Body of pancreas (tissue), 4 donors: Measurements from ENCODE around the gene SKIC3. TPM values are rescaled to one million over a fixed set of nuclear protein-coding genes. Genes with fewer than 3 reads are reported as not detected.

Experiments
- ATAC-seq: fragments of 150-250 bp; one replicate; pipeline ENCODE4 v1.9.1; 2016
- DNase-seq, 4 donors: peaks; one replicate each; pipeline ENCODE4 v3.0.0-alpha.2; 2019
- H3K27ac ChIP-seq, 4 donors: fragments of 200-600 bp; sonication (generic); 1 replicate in 3 of 4; 2 replicates in 1 of 4; pipeline versions ENCODE4 v1.5.1 to v1.6.1; 2016 to 2019; ENCODE audit warnings: mild to moderate bottlenecking in 1 of 4, mixed read lengths in 1 of 4, moderate library complexity in 1 of 4
- H3K27me3 ChIP-seq, 2 donors: fragments of 200-600 bp; sonication (generic); one replicate each; pipeline ENCODE4 v1.6.0; 2016; ENCODE audit warnings: mild to moderate bottlenecking in 1 of 2
- H3K36me3 ChIP-seq, 2 donors: fragments of 200-600 bp; sonication (generic); replicated peaks in 1 of 2; 2 replicates each; pipeline ENCODE4 v1.5.1; 2016; ENCODE audit warnings: low read depth in 2 of 2; ENCODE audit not compliant: insufficient read depth in 1 of 2
- H3K4me1 ChIP-seq: fragments of 200-600 bp; sonication (generic); one replicate; pipeline ENCODE4 v1.6.0; 2016
- H3K4me3 ChIP-seq, 2 donors: fragments of 200-600 bp; sonication (generic); 1 replicate in 1 of 2; 2 replicates in 1 of 2; pipeline ENCODE4 v1.5.1; 2016 to 2019
- H3K9me3 ChIP-seq, 3 donors: fragments of 200-600 bp; sonication (generic); 1 replicate in 2 of 3; 2 replicates in 1 of 3; pipeline ENCODE4 v1.5.1; 2016
- CTCF ChIP-seq, 7 experiments: fragments of 450-650 bp in 4 of 7; fragments of 200-600 bp in 3 of 7; sonication (generic) in 3 of 7; IDR thresholded peaks; one replicate each; pipeline ENCODE4 v1.5.1; 2016 to 2019; ENCODE audit warnings: antibody characterized with exemption in 7 of 7
- POLR2A ChIP-seq, 3 donors: fragments of 450-650 bp; IDR thresholded peaks; one replicate each; pipeline ENCODE4 v1.6.1; 2016; ENCODE audit warnings: antibody characterized with exemption in 3 of 3, mild to moderate bottlenecking in 2 of 3
- WGBS, 2 donors: methylation state at CpG; one replicate each; pipeline ENCODE4 v1.1.5; 2017; 5-methylcytosine and 5-hydroxymethylcytosine counted together
- intact Hi-C: fragments of 100-400 bp; cut with DNase I; formaldehyde crosslinking; loops from one replicate; pipeline ENCODE4 v1.15.1; 2023
- total RNA-seq, 2 donors: library from RNA; depleted of rRNA; stranded (reverse); fragments of >200 nt; gene quantifications; one replicate each; pipeline ENCODE4 v1.1.0, GENCODE V29; 2016

SKIC3 gene
- total RNA-seq, 2 donors from 2014 or later: 63.8 to 64.6 TPM

- peaks cover 0 to 15% of the 10 kb centered on the region in 2 donors for H3K36me3 ChIP-seq
- no peak overlapping the region for H3K27ac ChIP-seq
- no peaks in the 10 kb centered on the region for H3K27me3 ChIP-seq
- no peak for ATAC-seq
- no peak for TF ChIP-seq POLR2A (IDR thresholded peaks at IDR 0.05)
- no peak for TF ChIP-seq CTCF (IDR thresholded peaks at IDR 0.05)
- intact Hi-C loops: no loop called here
- H3K9me3 ChIP-seq: no peaks in the 10 kb centered on the region
- no peak for DNase-seq
- no peak overlapping the region for H3K4me3 ChIP-seq
- H3K4me1 ChIP-seq: no peaks in the 10 kb centered on the region
Observed at GRCh38 chr5:95533761-95534160, 21.0 kb downstream of the SKIC3 start.

- H3K27me3 ChIP-seq: no peaks in the 10 kb centered on the region
- 68% methylated on average over 2 of the region's 2 CpGs for WGBS, 2 donors
- intact Hi-C loops: no loop called here
- H3K36me3 ChIP-seq: peaks cover 0 to 20% of the 10 kb centered on the region in 2 donors
- TF ChIP-seq POLR2A (IDR thresholded peaks at IDR 0.05) (no peak), CTCF (IDR thresholded peaks at IDR 0.05) (no peak)
- H3K4me3 ChIP-seq: no peak overlapping the region
- no peaks in the 10 kb centered on the region for H3K9me3 ChIP-seq
- H3K4me1 ChIP-seq: no peaks in the 10 kb centered on the region
- no peak for DNase-seq
- no peak overlapping the region for H3K27ac ChIP-seq
- ATAC-seq: no peak
Observed at GRCh38 chr5:95533106-95533505, 21.7 kb downstream of the SKIC3 start.

- Histone ChIP-seq H3K27me3 (no peaks in the 10 kb centered on the region), H3K36me3 (peaks cover 0 to 22% of the 10 kb centered on the region in 2 donors), H3K4me1 (no peaks in the 10 kb centered on the region), H3K4me3 (no peak overlapping the region), H3K27ac (no peak overlapping the region), H3K9me3 (no peaks in the 10 kb centered on the region)
- DNase-seq: no peak
- intact Hi-C loops: no loop called here
- ATAC-seq: no peak
- TF ChIP-seq POLR2A (IDR thresholded peaks at IDR 0.05) (no peak), CTCF (IDR thresholded peaks at IDR 0.05) (no peak)
- 91% methylated on average over 2 of the region's 2 CpGs for WGBS, 2 donors
Observed at GRCh38 chr5:95532415-95532814, 22.4 kb downstream of the SKIC3 start.

GRCh38 chr5:95531491-95531890 is 23.3 kb downstream of the SKIC3 start:
- no peaks in the 10 kb centered on the region for H3K9me3 ChIP-seq
- intact Hi-C loops: no loop called here
- H3K36me3 ChIP-seq: peaks cover 0 to 25% of the 10 kb centered on the region in 2 donors
- H3K4me3 ChIP-seq: no peak overlapping the region
- H3K27me3 ChIP-seq: no peaks in the 10 kb centered on the region
- TF ChIP-seq POLR2A (IDR thresholded peaks at IDR 0.05) (no peak), CTCF (IDR thresholded peaks at IDR 0.05) (no peak)
- no peak overlapping the region for H3K27ac ChIP-seq
- H3K4me1 ChIP-seq: no peaks in the 10 kb centered on the region
- DNase-seq (no peak), ATAC-seq (no peak)

- WGBS, 2 donors: 93 to 100% methylated on average over 2 of the region's 2 CpGs
- H3K27ac ChIP-seq: no peak overlapping the region
- intact Hi-C loops: no loop called here
- no peaks in the 10 kb centered on the region for H3K9me3 ChIP-seq
- ATAC-seq (no peak), DNase-seq (no peak)
- no peaks in the 10 kb centered on the region for H3K4me1 ChIP-seq
- TF ChIP-seq POLR2A (IDR thresholded peaks at IDR 0.05) (no peak), CTCF (IDR thresholded peaks at IDR 0.05) (no peak)
- no peaks in the 10 kb centered on the region for H3K27me3 ChIP-seq
- peaks cover 0 to 23% of the 10 kb centered on the region in 2 donors for H3K36me3 ChIP-seq
- H3K4me3 ChIP-seq: no peak overlapping the region
Observed at GRCh38 chr5:95530416-95530815, 24.4 kb downstream of the SKIC3 start.
